Islet precursor cell (in vitro differentiated cells): ENCODE results near the gene DIDO1.
"Not testable (repeated sequence)": the region's sequence is repeated elsewhere in the genome, so short reads cannot be mapped to it uniquely, and the experiment has no call there.

Source experiments
- DNase-seq: peaks from one replicate; pipeline ENCODE4 v3.0.0-alpha.2; 2018

The DIDO1 gene

GRCh38 chr20:62875419-62876361 lies 50.6 kb downstream of the DIDO1 start:
- peak; percentile 97 for DNase-seq

- DNase-seq, result no peak
Measured at GRCh38 chr20:62874964-62875344, 51.4 kb downstream of the DIDO1 start.

DNA sequence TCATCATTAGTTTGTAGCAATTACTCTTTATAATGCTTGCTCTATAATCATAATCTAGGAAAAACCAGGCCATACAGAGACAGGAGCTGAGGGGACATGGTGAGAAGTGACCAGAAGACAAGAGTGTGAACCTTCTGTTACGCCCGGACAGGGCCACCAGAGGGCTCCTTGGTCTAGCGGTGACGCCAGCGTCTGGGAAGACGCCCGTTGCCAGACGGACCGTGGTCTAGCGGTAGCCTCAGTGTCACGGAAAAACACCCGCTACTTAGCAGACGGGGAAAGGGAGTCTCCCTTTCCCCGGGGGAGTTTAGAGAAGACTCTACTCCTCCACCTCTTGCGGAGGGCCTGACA lies 52.6 kb downstream of the DIDO1 start:
- peak; percentile 89 for DNase-seq

GRCh38 chr20:62873280-62873679 lies 53.0 kb downstream of the DIDO1 start:
- no peak for DNase-seq

GRCh38 chr20:62872862-62873261 lies 53.4 kb downstream of the DIDO1 start:
- no peak for DNase-seq

DNA sequence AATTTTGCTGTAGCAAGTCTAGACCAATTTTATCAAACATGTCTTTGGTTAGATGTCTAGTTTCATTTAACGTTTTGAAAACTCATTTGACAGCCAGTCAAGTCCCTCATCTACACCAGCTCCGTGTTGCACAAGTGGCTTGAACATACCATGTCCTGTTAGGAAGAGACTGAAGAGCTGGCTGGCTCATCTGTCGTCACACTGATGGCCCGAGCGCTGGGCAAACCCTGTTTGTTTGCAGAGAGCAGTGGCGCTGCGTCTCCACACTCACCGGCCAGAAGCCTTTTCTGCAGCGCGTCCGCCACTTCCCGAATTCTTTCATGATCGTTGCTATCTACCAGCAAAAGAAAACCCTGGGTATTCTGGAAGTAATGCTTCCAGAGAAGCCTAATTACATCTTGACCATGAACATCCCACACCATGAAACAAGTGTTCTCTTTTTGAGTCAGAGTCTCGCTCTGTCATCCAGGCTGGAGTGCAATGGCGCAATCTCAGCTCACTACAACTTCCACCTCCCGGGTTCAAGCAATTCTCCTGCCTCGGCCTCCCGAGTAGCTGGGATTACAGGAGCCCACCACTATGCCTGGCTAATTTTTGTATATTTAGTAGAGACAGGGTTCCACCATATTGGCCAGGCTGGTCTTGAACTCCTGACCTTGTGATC lies 54.0 kb downstream of the DIDO1 start:
- no peak for DNase-seq

DNA sequence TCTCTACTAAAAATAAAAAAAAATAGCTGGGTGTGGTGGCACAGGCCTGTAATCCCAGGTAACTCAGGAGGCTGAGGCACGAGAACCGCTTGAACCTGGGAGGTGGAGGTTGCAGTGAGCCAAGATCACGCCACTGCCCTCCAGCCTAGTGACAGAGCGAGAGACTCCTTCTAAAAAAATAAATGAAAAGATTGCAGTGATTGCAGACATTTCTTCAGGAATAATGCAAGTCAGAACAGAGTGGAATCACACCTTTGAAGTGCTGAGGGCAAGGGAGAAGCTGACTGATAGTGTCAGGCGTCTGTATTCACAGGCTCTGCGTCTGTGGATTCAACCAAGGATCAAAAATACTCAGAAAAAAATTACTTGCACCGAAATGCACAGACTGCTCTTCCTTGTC lies 62.1 kb downstream of the DIDO1 start:
- DNase-seq, result no peak

- peak; percentile 92 for DNase-seq
Measured at GRCh38 chr20:62861726-62862336, 64.5 kb downstream of the DIDO1 start, which contains the start of gene TCFL5. TCFL5 (minus strand) TSS chr20:62861822; CDS start chr20:62861670, 152 bp downstream.

DNA sequence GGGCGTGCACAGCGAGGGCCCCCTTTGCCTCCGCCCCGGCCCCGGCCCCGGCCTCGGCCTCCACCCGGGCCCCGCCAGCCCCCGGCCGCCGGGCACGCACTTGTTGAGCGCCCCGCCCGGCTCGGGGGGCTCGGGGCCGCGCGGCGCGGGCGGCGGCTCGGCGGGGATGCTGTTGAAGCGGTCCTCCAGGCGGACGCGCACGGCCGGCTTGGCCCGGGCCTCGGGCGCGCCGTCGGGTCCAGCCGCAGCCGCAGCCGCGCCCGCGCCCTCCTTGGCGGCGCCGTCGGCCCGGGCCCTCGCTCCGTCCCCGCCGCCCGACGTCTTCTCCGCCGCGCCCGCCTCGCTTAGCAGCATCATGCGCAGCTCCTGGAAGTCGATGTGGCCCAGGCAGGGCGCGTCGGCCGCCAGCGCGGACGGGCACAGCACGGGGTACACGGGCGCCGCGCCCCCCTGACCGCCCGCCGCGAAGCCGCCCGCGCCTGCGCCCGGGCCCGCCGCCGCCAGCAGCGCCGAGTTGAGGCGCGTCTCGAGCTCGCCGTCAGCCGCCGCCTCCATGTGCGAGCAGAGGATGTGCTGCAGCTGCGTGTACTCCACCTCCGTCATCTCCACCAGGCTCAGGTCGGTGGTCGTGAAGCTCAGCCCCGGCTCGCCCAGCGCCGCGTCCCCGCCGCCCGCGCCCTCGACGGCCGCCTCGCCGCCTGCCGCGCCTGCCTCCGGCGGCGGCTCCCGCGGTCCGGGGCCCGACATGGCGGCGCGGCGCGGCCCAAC lies 65.2 kb downstream of the DIDO1 start:
- peak; percentile 59 for DNase-seq

GRCh38 chr20:62860391-62860923 lies 65.8 kb downstream of the DIDO1 start:
- DNase-seq, result no peak

GRCh38 chr20:62859721-62860120 lies 66.6 kb downstream of the DIDO1 start:
- DNase-seq, result no peak

GRCh38 chr20:62858058-62858830 lies 68.1 kb downstream of the DIDO1 start:
- no peak for DNase-seq

DNA sequence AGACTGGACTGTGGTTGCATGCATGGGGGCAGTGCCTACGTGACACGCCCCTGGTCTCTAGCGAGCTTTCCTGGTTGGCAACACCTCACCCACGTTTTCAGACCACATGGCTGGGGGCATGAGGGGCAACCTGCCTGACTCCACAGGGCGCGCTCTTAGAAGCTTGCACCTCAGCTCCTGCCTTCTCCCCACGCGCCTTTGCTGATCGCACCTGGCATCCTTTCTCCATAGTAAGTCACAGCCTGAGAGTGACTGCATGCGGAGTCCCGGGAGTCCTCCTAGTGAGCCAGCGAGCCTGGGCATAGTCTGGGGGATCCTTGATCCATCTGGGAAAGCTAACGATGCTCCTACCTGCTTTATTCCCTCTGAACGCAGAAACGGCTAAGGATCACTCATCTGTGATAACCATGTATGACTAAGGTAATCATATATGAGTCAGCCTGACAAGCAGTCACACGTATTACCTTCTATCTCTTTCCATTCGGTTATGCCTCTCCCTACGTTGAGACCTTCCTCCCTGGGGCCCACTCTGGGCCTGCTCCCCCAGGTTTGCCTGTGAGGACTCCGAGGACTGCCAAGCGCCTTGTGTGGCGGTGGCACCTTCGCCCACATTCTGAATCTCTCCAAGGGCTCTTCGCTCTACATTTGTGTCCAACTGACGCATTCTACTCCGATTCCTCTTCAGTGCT lies 69.2 kb downstream of the DIDO1 start:
- DNase-seq, result no peak

GRCh38 chr20:62855120-62855519 lies 71.2 kb downstream of the DIDO1 start:
- DNase-seq, result no peak

DNA sequence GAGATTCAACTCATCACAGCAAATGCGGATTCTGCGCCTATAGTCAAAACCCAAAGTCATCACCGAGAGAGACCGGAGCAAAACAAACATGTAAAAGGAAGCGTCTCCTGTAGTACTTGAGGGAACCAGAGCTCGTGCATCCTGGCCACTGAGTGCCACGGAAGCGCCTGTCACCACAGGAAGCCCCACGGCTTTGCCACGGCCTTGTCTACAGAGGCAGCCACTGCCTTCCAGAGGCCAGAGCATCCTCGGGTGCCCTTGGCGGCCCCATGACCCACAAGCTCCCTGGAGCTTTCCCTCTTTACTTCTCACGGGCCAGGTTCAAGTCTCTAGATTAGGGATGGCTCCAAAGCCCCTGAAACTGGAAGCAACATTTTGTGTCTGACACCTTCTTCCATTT lies 72.2 kb downstream of the DIDO1 start:
- DNase-seq, result no peak

- DNase-seq, result not testable (repeated sequence)
Measured at GRCh38 chr20:62853304-62853703, 73.0 kb downstream of the DIDO1 start.

- DNase-seq, result no peak
Measured at GRCh38 chr20:62852841-62853240, 73.5 kb downstream of the DIDO1 start.

DNA sequence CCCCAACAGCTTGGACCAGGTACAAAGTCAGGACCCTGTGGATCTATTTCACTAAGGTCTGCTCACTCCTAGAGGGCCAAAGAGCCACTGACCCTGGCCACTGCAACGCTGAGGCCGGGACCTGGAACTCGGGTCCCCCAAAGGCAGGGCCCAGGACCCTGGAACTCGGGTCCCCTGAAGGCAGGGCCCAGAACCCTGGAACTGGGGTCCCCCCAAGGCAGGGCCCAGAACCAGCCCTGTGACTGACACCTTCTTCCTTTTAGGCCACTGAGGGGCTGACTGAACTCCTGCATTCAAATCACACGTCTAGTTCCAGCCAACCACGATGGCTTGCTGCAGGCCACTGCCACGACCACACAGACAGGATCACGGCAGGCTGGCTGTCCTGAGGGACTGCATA lies 74.1 kb downstream of the DIDO1 start:
- DNase-seq, result no peak

- no peak for DNase-seq
Measured at GRCh38 chr20:62850333-62850974, 75.9 kb downstream of the DIDO1 start.

DNA sequence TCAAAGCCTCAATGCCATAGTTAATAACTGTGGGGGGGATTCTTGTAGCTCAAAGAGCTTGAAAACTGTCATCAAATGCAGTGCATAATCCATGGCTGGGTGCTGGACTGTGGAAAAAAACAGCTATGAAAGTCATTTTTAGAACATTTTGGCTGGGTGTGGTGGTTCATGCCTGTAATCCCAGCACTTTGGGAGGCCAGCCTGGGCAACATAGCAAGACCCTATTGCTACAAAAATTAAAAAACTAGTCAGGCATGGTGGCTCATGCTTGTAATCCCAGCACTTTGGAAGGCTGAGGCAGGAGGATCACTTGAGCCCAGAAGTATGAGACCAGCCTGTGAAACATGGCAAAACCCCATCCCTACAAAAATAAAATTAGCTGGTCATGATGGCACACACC lies 76.9 kb downstream of the DIDO1 start:
- DNase-seq, result no peak

- DNase-seq, result not testable (repeated sequence)
Measured at GRCh38 chr20:62848917-62849316, 77.4 kb downstream of the DIDO1 start.
